K562 (cell line): ENCODE results near the gene ERO1B.

Experiments
- MBD1 ChIP-seq: fragments of 250-450 bp; sonication (Bioruptor Pico); IDR thresholded peaks from 2 replicates; pipeline ENCODE4 v1.8.0; 2022; ENCODE audit warnings: inconsistent platforms
- MNT ChIP-seq, 2 experiments: fragments of 450-650 bp; conservative IDR thresholded peaks; 2 replicates each; pipeline ENCODE4 v1.6.1; 2017; ENCODE audit warnings: mild to moderate bottlenecking in 2 of 2, moderate library complexity in 2 of 2
- TAF7 ChIP-seq: fragments of 450-650 bp; IDR thresholded peaks from 2 replicates; pipeline ENCODE4 v1.6.1; 2016; ENCODE audit warnings: missing genetic modification characterization, missing compliant biosample characterization
- U2AF2 ChIP-seq: fragments of 200-400 bp; formaldehyde crosslinking; optimal IDR thresholded peaks from 2 replicates; pipeline ENCODE3; 2017; ENCODE audit warnings: low read depth, mild to moderate bottlenecking, low read length

- TF ChIP-seq U2AF2, result no peak
- TF ChIP-seq MNT (conservative IDR thresholded peaks at IDR 0.05), result no peak
- no peak for TF ChIP-seq MBD1 (CRISPR knock-in tag)
- no peak for TF ChIP-seq TAF7 (tag)
These were observed 72.0 kb downstream of the ERO1B start for GRCh38 chr1:236209713-236210112.
